ENCODE measurements around the gene ZNF69.
A peak's percentile ranks its signal among the peaks of the same experiment; 100 is the strongest.

Gene ZNF69

GRCh38 chr19:11944656-11945055 is 57.1 kb downstream of the ZNF69 start:
- TF ChIP-seq REST (IDR thresholded peaks at IDR 0.05; ENCODE audit: low read depth) = no peak
- TF ChIP-seq USF1 (IDR thresholded peaks at IDR 0.05) = no peak
- no peak for TF ChIP-seq NFIC (IDR thresholded peaks at IDR 0.05)
- TF ChIP-seq FOXM1 (IDR thresholded peaks at IDR 0.05; ENCODE audit: borderline replicate concordance, low read depth) = no peak
- no peak for TF ChIP-seq CEBPB (IDR thresholded peaks at IDR 0.05)
- no peak for TF ChIP-seq TAF1 (IDR thresholded peaks at IDR 0.05; ENCODE audit: low read depth)
- no peak for TF ChIP-seq TEAD4 (IDR thresholded peaks at IDR 0.05)
- TF ChIP-seq EP300 (IDR thresholded peaks at IDR 0.05; ENCODE audit: borderline replicate concordance) = no peak
- no peak for TF ChIP-seq ZBTB7A (IDR thresholded peaks at IDR 0.05; ENCODE audit: low read depth)
- no peak for TF ChIP-seq EGR1 (IDR thresholded peaks at IDR 0.05)
- TF ChIP-seq YY1 (IDR thresholded peaks at IDR 0.05; ENCODE audit: low read depth) = no peak
- no peak for TF ChIP-seq MAX (IDR thresholded peaks at IDR 0.05)
- no peak for TF ChIP-seq RAD21 (IDR thresholded peaks at IDR 0.05; ENCODE audit: low read depth)

GRCh38 chr19:11948646-11949045 is 61.1 kb downstream of the ZNF69 start:
- TF ChIP-seq TEAD4 (IDR thresholded peaks at IDR 0.05) = no peak
- no peak for TF ChIP-seq NFIC (IDR thresholded peaks at IDR 0.05)
- TF ChIP-seq ZBTB7A (IDR thresholded peaks at IDR 0.05; ENCODE audit: low read depth) = no peak
- no peak for TF ChIP-seq FOXM1 (IDR thresholded peaks at IDR 0.05; ENCODE audit: borderline replicate concordance, low read depth)
- TF ChIP-seq EP300 (IDR thresholded peaks at IDR 0.05; ENCODE audit: borderline replicate concordance) = no peak
- TF ChIP-seq TCF12 (IDR thresholded peaks at IDR 0.05; ENCODE audit: low read depth) = no peak
- no peak for TF ChIP-seq EGR1 (IDR thresholded peaks at IDR 0.05)
- no peak for TF ChIP-seq MAX (IDR thresholded peaks at IDR 0.05)
- TF ChIP-seq CEBPB (IDR thresholded peaks at IDR 0.05) = no peak
- no peak for TF ChIP-seq REST (IDR thresholded peaks at IDR 0.05; ENCODE audit: low read depth)
- no peak for TF ChIP-seq CREB1 (IDR thresholded peaks at IDR 0.05; ENCODE audit: low read depth)
- no peak for TF ChIP-seq USF1 (IDR thresholded peaks at IDR 0.05)
- no peak for TF ChIP-seq RAD21 (IDR thresholded peaks at IDR 0.05; ENCODE audit: low read depth)
- no peak for TF ChIP-seq TAF1 (IDR thresholded peaks at IDR 0.05; ENCODE audit: low read depth)
- TF ChIP-seq YY1 (IDR thresholded peaks at IDR 0.05; ENCODE audit: low read depth) = no peak

GRCh38 chr19:11949201-11949600 is 61.6 kb downstream of the ZNF69 start:
- peak; percentile 59; the same call in 1 of the 2 replicates for TF ChIP-seq TCF12 (IDR thresholded peaks at IDR 0.05; ENCODE audit: low read depth)
- TF ChIP-seq TEAD4 (IDR thresholded peaks at IDR 0.05) = peak; percentile 63; the same call in 1 of the 2 replicates
- no peak for TF ChIP-seq MAX (IDR thresholded peaks at IDR 0.05)
- TF ChIP-seq EP300 (IDR thresholded peaks at IDR 0.05; ENCODE audit: borderline replicate concordance) = no peak
- no peak for TF ChIP-seq REST (IDR thresholded peaks at IDR 0.05; ENCODE audit: low read depth)

GRCh38 chr19:11949614-11950080 is 62.1 kb downstream of the ZNF69 start:
- peak; percentile 10; the same call in 1 of the 2 replicates for TF ChIP-seq TCF12 (IDR thresholded peaks at IDR 0.05; ENCODE audit: low read depth)

GRCh38 chr19:11950312-11950711 is 62.7 kb downstream of the ZNF69 start:
- no peak for TF ChIP-seq YY1 (IDR thresholded peaks at IDR 0.05; ENCODE audit: low read depth)
- no peak for TF ChIP-seq TAF1 (IDR thresholded peaks at IDR 0.05; ENCODE audit: low read depth)
- TF ChIP-seq REST (IDR thresholded peaks at IDR 0.05; ENCODE audit: low read depth) = no peak
- no peak for TF ChIP-seq EGR1 (IDR thresholded peaks at IDR 0.05)
- no peak for TF ChIP-seq EP300 (IDR thresholded peaks at IDR 0.05; ENCODE audit: borderline replicate concordance)
- TF ChIP-seq TCF12 (IDR thresholded peaks at IDR 0.05; ENCODE audit: low read depth) = no peak
- TF ChIP-seq MAX (IDR thresholded peaks at IDR 0.05) = no peak
- TF ChIP-seq CEBPB (IDR thresholded peaks at IDR 0.05) = no peak
- TF ChIP-seq RAD21 (IDR thresholded peaks at IDR 0.05; ENCODE audit: low read depth) = no peak
- no peak for TF ChIP-seq USF1 (IDR thresholded peaks at IDR 0.05)
- no peak for TF ChIP-seq CREB1 (IDR thresholded peaks at IDR 0.05; ENCODE audit: low read depth)
- TF ChIP-seq ZBTB7A (IDR thresholded peaks at IDR 0.05; ENCODE audit: low read depth) = no peak
- no peak for TF ChIP-seq NFIC (IDR thresholded peaks at IDR 0.05)
- no peak for TF ChIP-seq FOXM1 (IDR thresholded peaks at IDR 0.05; ENCODE audit: borderline replicate concordance, low read depth)
- no peak for TF ChIP-seq TEAD4 (IDR thresholded peaks at IDR 0.05)

All from Ishikawa (cell line).